Head of caudate nucleus (tissue), 42 donors: Measurements from ENCODE around the gene SPEF1.
"Not testable (repeated sequence)": the region's sequence is repeated elsewhere in the genome, so short reads cannot be mapped to it uniquely, and the experiment has no call there.

ENCODE experiments used
- DNase-seq, 42 donors: peaks; one replicate each; pipeline versions ENCODE4 v3.0.0 to v3.0.0-alpha.2; 2020 to 2021; ENCODE audit warnings: mixed read lengths in 7 of 42
- intact Hi-C: fragments of 100-400 bp; cut with DNase I; formaldehyde crosslinking; loops from one replicate; pipeline ENCODE4 v1.15.0; 2022

The SPEF1 gene

GRCh38 chr20:3781153-3781910 lies at the start of gene SPEF1:
Gene SPEF1 (minus strand): TSS chr20:3781448. CDS start chr20:3781287, 161 bp downstream.
- intact Hi-C loops: loop anchor here (10.0 kb wide), 1 partner anchor 233 kb away; the partner anchor contains the start of gene RNF24
- DNase-seq: peak; percentile 63 to 95 (median 85)

GRCh38 chr20:3829891-3830290 lies 48.6 kb upstream of the SPEF1 start:
- intact Hi-C loops: not testable (repeated sequence)

GRCh38 chr20:3828798-3829197 lies 47.5 kb upstream of the SPEF1 start:
- intact Hi-C loops: no loop called here
- DNase-seq: no peak

More at GRCh38 chr20:3829891-3830290, 48.6 kb upstream of the SPEF1 start:
- DNase-seq: not testable (repeated sequence)

- peak in 1 of 42 donors; percentile 3 for DNase-seq
- intact Hi-C loops: no loop called here
These were observed 45.2 kb upstream of the SPEF1 start for GRCh38 chr20:3826420-3826819.

GRCh38 chr20:3825526-3825925 lies 44.3 kb upstream of the SPEF1 start:
- DNase-seq: peak in 21 of 42 donors; percentile 27 to 81 (median 52)
- intact Hi-C loops: no loop called here

- intact Hi-C loops: no loop called here
- DNase-seq: no peak
These were observed 42.6 kb upstream of the SPEF1 start for GRCh38 chr20:3823881-3824280.

GRCh38 chr20:3821996-3822395 lies 40.7 kb upstream of the SPEF1 start:
- intact Hi-C loops: loop anchor here (2.0 kb wide), 2 partner anchors 37 to 53 kb away; no protein-coding TSS in a partner anchor
- no peak for DNase-seq

- intact Hi-C loops: loop anchor here (2.0 kb wide), 2 partner anchors 36 to 52 kb away; no protein-coding TSS in a partner anchor
- no peak for DNase-seq
These were observed 39.9 kb upstream of the SPEF1 start for GRCh38 chr20:3820901-3821727.

- intact Hi-C loops: loop anchor here (2.0 kb wide), 2 partner anchors 35 to 51 kb away; no protein-coding TSS in a partner anchor
- DNase-seq: peak; percentile 92 to 99 (median 98)
These were observed 39.0 kb upstream of the SPEF1 start, which contains the start of gene AP5S1 for GRCh38 chr20:3820048-3820900. Gene AP5S1 (plus strand): TSS chr20:3820547. CDS start chr20:3822118, 1,571 bp downstream.

GRCh38 chr20:3819411-3820047 lies 38.3 kb upstream of the SPEF1 start:
- peak in 1 of 42 donors; percentile 11 for DNase-seq
- intact Hi-C loops: loop anchor here (2.0 kb wide), 2 partner anchors 35 to 51 kb away; no protein-coding TSS in a partner anchor

GRCh38 chr20:3818155-3819151 lies 37.2 kb upstream of the SPEF1 start:
- intact Hi-C loops: no loop called here
- peak in 21 of 42 donors; percentile 44 to 83 (median 61) for DNase-seq

- DNase-seq: no peak
- intact Hi-C loops: no loop called here
These were observed 34.6 kb upstream of the SPEF1 start for GRCh38 chr20:3815703-3816315.

- DNase-seq: peak in 2 of 42 donors; percentile 4 to 13
- intact Hi-C loops: no loop called here
These were observed 33.8 kb upstream of the SPEF1 start for GRCh38 chr20:3814928-3815495.

- intact Hi-C loops: no loop called here
- DNase-seq: peak in 1 of 42 donors; percentile 24
These were observed 32.8 kb upstream of the SPEF1 start for GRCh38 chr20:3813848-3814581.
